Esophagus muscularis mucosa (tissue), 4 donors: ENCODE results near the gene ARMC9.

Experiments used
- CTCF ChIP-seq, 3 experiments: fragments of 200-600 bp in 2 of 3; fragments of 450-650 bp in 1 of 3; sonication (generic) in 2 of 3; IDR thresholded peaks; one replicate each; pipeline ENCODE4 v1.5.1; 2017 to 2019; ENCODE audit warnings: antibody characterized with exemption in 3 of 3, mild to moderate bottlenecking in 2 of 3, moderate library complexity in 1 of 3
- EP300 ChIP-seq: sonication (generic); formaldehyde crosslinking; IDR thresholded peaks from one replicate; pipeline ENCODE4 v1.6.1; 2017; ENCODE audit warnings: antibody characterized with exemption
- POLR2AphosphoS5 ChIP-seq, 2 donors: sonication (generic); formaldehyde crosslinking; IDR thresholded peaks; one replicate each; pipeline ENCODE4 v1.6.1; 2017; ENCODE audit warnings: antibody characterized with exemption in 2 of 2

GRCh38 chr2:231223001-231223375 lies 24.6 kb downstream of the ARMC9 start:
- TF ChIP-seq CTCF (IDR thresholded peaks at IDR 0.05) (no peak), POLR2AphosphoS5 (IDR thresholded peaks at IDR 0.05) (no peak), EP300 (no peak)
